NB4 (cell line): ENCODE results near the gene RMC1.
"Not testable (repeated sequence)": the region's sequence is repeated elsewhere in the genome, so short reads cannot be mapped to it uniquely, and the experiment has no call there.

Experiments
- DNase-seq: peaks from one replicate; pipeline ENCODE4 v3.0.0; 2010; ENCODE audit warnings: low read depth
- H3K4me3 ChIP-seq: one replicate; pipeline ENCODE4 v1.5.1; 2011; ENCODE audit warnings: mild to moderate bottlenecking, low read depth, low read length, moderate library complexity
- MYC ChIP-seq: IDR thresholded peaks from 2 replicates; pipeline ENCODE4 v1.6.1; 2011; ENCODE audit warnings: low read depth, low read length
- POLR2A ChIP-seq: IDR thresholded peaks from 2 replicates; pipeline ENCODE4 v1.6.1; 2011; ENCODE audit warnings: mild to moderate bottlenecking; ENCODE audit not compliant: insufficient read length; ENCODE audit errors: extremely low read depth
- TF ChIP-seq, protein P1 (sequence below): IDR thresholded peaks from 2 replicates; pipeline ENCODE4 v1.6.1; 2011; ENCODE audit warnings: low read depth, low read length
- TF ChIP-seq, protein P2 (sequence below): IDR thresholded peaks from one replicate; pipeline ENCODE4 v1.5.1; 2012; ENCODE audit warnings: low read depth, low read length

RMC1 gene

DNA sequence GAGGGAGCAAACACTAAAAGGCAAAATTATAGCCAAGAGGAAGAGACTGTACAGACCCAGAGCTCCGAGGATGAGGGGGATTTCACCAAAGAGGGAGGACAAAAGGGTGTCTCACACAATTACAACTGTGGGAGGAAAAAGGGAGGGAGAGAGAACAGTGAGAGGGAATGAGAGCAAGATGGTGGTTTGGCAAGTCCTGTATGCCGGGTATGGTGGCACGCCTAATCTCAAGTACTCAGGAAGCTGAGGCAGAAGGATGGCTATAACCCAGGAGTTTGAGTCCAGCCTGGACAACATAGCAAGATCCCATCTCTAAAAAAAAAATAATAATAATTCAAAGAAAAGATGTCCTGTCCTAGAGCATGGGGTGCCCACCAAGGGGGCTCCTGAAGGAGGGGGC lies 48.7 kb downstream of the RMC1 start:
- H3K4me3 ChIP-seq, result no peak overlapping the region
- TF ChIP-seq MYC, result no peak
- no peak for TF ChIP-seq POLR2A
- TF ChIP-seq, protein P1, sequence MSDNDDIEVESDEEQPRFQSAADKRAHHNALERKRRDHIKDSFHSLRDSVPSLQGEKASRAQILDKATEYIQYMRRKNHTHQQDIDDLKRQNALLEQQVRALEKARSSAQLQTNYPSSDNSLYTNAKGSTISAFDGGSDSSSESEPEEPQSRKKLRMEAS, result no peak
- TF ChIP-seq, protein P2, sequence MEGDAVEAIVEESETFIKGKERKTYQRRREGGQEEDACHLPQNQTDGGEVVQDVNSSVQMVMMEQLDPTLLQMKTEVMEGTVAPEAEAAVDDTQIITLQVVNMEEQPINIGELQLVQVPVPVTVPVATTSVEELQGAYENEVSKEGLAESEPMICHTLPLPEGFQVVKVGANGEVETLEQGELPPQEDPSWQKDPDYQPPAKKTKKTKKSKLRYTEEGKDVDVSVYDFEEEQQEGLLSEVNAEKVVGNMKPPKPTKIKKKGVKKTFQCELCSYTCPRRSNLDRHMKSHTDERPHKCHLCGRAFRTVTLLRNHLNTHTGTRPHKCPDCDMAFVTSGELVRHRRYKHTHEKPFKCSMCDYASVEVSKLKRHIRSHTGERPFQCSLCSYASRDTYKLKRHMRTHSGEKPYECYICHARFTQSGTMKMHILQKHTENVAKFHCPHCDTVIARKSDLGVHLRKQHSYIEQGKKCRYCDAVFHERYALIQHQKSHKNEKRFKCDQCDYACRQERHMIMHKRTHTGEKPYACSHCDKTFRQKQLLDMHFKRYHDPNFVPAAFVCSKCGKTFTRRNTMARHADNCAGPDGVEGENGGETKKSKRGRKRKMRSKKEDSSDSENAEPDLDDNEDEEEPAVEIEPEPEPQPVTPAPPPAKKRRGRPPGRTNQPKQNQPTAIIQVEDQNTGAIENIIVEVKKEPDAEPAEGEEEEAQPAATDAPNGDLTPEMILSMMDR, result no peak
- no peak for DNase-seq

DNA sequence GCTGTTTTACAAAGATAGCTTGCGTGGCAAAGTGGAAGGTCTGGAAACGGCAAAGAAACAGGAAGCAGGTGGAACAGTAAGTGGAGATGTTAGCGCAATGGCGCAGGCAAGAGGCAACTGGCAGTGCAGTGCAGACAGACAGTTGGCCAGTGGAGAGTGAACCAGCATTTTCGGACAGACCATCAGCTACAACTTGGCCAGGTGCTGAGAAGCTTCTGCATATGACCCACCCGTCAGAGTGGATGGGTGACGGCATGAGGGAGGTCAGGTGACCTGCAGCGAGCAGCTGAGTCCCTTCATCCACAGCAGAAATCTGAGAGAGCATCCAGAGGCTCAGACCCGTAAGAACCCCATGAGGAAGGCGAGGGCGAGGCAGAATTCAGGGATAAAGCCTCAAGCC lies 49.2 kb downstream of the RMC1 start:
- TF ChIP-seq POLR2A (no peak), MYC (no peak)
- TF ChIP-seq, protein P1, result no peak
- TF ChIP-seq, protein P2, result no peak
- no peak for DNase-seq
- no peak overlapping the region for H3K4me3 ChIP-seq

DNA sequence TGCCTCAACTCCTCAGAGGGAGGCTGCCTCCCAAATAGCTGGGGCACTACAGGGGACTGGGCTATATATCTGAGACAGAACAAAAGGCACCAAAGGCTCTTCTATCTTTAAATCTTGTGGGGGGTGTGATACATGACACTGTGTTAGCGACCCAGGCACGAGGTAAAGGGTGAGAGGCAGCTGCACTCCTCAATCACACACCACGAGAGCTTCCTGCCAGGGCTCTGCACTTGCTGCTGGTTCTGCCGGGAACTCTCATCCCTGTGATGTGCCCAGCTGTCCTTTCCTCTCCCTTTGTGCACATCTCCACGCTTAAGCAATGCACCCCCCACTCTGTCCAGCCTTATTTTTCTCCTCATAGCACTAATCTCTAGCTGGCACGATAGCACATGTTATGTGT lies 50.6 kb downstream of the RMC1 start:
- DNase-seq, result no peak
- TF ChIP-seq, protein P2, result no peak
- H3K4me3 ChIP-seq, result no peak overlapping the region

DNA sequence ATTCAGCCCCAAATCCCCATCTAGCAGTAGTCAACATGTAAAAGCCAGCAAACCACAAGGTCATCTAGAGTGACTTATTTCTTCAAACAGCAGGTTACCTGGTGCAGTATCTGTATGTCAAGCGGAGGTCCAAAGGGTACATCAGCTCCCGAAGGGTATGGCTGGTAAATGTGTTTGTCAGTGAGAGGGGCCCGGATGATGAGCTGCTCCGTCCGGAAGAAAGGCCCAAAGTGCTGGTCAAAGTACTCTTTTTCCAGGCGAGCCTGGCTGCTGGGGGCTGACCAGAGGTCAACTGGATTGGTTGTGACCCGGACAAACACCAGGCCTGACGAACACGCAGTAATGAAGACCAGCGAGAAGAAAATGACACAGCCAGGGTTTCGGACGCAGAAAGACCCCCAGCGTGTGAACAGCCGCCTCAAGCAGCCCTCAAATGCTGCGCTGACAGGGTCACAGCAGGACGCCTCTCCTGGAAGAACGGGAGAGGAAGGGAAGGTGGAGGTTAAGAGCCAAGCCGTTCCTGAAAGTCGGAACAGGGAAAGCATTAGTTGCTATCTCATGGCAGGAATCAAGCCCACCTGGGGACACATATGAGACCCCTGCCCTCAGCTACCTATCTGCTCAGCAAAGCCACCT lies 53.0 kb downstream of the RMC1 start:
- no peak overlapping the region for H3K4me3 ChIP-seq
- TF ChIP-seq, protein P2, result no peak
- TF ChIP-seq MYC (no peak), POLR2A (no peak)
- TF ChIP-seq, protein P1, result no peak
- DNase-seq, result no peak

DNA sequence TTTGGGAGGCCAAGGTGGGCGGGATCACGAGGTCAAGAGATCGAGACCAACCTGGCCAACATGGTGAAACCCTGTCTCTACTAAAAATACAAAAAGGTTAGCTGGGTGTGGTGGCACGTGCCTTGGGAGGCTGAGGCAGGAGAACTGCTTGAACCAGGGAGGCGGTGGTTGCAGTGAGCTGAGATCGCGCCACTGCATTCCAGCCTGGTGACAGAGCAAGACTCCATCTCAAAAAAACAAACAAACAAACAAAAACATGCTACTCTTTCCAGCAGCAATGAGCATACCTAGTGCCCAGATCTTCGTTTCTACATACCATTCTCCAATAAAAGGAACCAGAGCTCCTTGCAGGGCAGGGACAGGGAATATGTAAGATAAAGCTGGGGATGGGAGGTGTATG lies 54.2 kb downstream of the RMC1 start:
- H3K4me3 ChIP-seq, DNase-seq: not testable (repeated sequence)

DNA sequence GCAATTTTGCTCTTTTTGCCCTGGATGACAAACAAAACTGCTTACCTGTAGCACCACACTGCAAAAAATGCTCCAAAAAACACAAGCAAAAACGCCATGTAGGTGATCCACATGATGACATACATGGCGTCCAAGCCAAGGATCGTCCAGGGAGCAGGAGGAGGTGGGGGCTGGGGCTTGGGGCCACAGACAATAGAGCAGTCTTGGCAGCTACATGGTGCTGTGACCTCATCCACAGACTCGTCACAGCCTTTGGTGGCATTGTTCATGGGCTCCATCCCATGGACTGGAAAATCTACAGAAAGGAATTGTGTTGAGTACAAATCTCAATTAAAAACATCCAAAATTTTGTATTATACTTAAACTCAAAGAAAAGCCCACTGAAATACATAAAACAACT lies 56.9 kb downstream of the RMC1 start:
- TF ChIP-seq, protein P1, result no peak
- TF ChIP-seq, protein P2, result no peak
- no peak for TF ChIP-seq MYC
- DNase-seq, result no peak
- H3K4me3 ChIP-seq, result no peak overlapping the region
